ENCODE measurements around the gene HHEX.

- TF ChIP-seq CTCF (IDR thresholded peaks at IDR 0.05; ENCODE audit: poor library complexity, severe bottlenecking), result no peak
- no peak for TF ChIP-seq SMC3 (conservative IDR thresholded peaks at IDR 0.05; ENCODE audit: poor library complexity)
- peak; percentile 89 for TF ChIP-seq EZH2 (IDR thresholded peaks at IDR 0.05; ENCODE audit: borderline replicate concordance, insufficient read depth, low read length, poor library complexity, severe bottlenecking)
- no peak for TF ChIP-seq MXI1 (conservative IDR thresholded peaks at IDR 0.05; ENCODE audit: poor library complexity, severe bottlenecking)
- no peak for TF ChIP-seq POLR2AphosphoS5 (IDR thresholded peaks at IDR 0.05)
- TF ChIP-seq EP300 (conservative IDR thresholded peaks at IDR 0.05; ENCODE audit: poor library complexity, severe bottlenecking), result no peak
Measured at GRCh38 chr10:92689663-92690210, at the start of gene HHEX.
